K562 (cell line): ENCODE data around the gene ATXN1.

Experiments
- CBX1 ChIP-seq: sonication (generic); IDR thresholded peaks from 2 replicates; pipeline ENCODE4 v1.6.1; 2016; ENCODE audit warnings: antibody characterized with exemption, low read depth, mild to moderate bottlenecking
- CHD2 ChIP-seq: IDR thresholded peaks from 2 replicates; pipeline ENCODE4 v1.6.1; 2011; ENCODE audit warnings: low read depth, low read length
- CTCF ChIP-seq, 3 experiments: IDR thresholded peaks in 2 of 3; conservative IDR thresholded peaks in 1 of 3; 2 replicates each; pipeline ENCODE4 v1.5.1; 2011 to 2012; ENCODE audit warnings: low read length in 3 of 3, mild to moderate bottlenecking in 3 of 3, control low read depth in 2 of 3, improper control_type of control experiment in 1 of 3, inconsistent platforms in 1 of 3, low read depth in 1 of 3, mixed read lengths in 1 of 3, moderate library complexity in 1 of 3; ENCODE audit not compliant: insufficient read depth in 2 of 3
- KDM4B ChIP-seq, 2 experiments: fragments of 450-650 bp in 1 of 2; sonication (generic) in 1 of 2; IDR thresholded peaks; 2 replicates each; pipeline ENCODE4 v1.6.1; 2016 to 2017; ENCODE audit warnings: borderline replicate concordance in 2 of 2, antibody characterized with exemption in 1 of 2, low read depth in 1 of 2, mild to moderate bottlenecking in 1 of 2
- PHF21A ChIP-seq: fragments of 450-650 bp; IDR thresholded peaks from 2 replicates; pipeline ENCODE4 v1.6.1; 2017; ENCODE audit warnings: low read depth, borderline replicate concordance
- POLR2AphosphoS2 ChIP-seq: IDR thresholded peaks from 2 replicates; pipeline ENCODE4 v1.6.1; 2012; ENCODE audit warnings: low read length, improper control_type of control experiment
- RAD51 ChIP-seq: fragments of 450-650 bp; IDR thresholded peaks from 2 replicates; pipeline ENCODE4 v1.7.1; 2016; ENCODE audit warnings: low read depth, mild to moderate bottlenecking, borderline replicate concordance
- SMARCE1 ChIP-seq: fragments of 450-650 bp; IDR thresholded peaks from 2 replicates; pipeline ENCODE4 v1.7.1; 2016; ENCODE audit warnings: mild to moderate bottlenecking
- UBTF ChIP-seq, 2 experiments: IDR thresholded peaks; 2 replicates each; pipeline ENCODE4 v1.6.1; 2012; ENCODE audit warnings: improper control_type of control experiment in 2 of 2, low read depth in 2 of 2, low read length in 2 of 2, borderline replicate concordance in 1 of 2
- ZBTB33 ChIP-seq: sonication (generic); formaldehyde crosslinking; IDR thresholded peaks from 2 replicates; pipeline ENCODE4 v1.8.1; 2023; ENCODE audit warnings: mild to moderate bottlenecking, missing genetic modification reagents
- ZNF175 ChIP-seq: fragments of 200-800 bp; sonication (Bioruptor generic); IDR thresholded peaks from 2 replicates; pipeline ENCODE4 v1.6.1; 2016; ENCODE audit warnings: low read depth, mild to moderate bottlenecking, missing genetic modification characterization, missing compliant biosample characterization
- ZNF212 ChIP-seq: fragments of 450-650 bp; formaldehyde crosslinking; IDR thresholded peaks from 2 replicates; pipeline ENCODE4 v1.4.0; 2020; ENCODE audit warnings: mild to moderate bottlenecking
- ZNF324 ChIP-seq: fragments of 250-450 bp; sonication (Bioruptor Pico); IDR thresholded peaks from 2 replicates; pipeline ENCODE4 v1.4.0; 2020; ENCODE audit warnings: mild to moderate bottlenecking
- TF ChIP-seq, protein P1 (sequence below): fragments of 250-450 bp; sonication (Bioruptor Pico); IDR thresholded peaks from 2 replicates; pipeline ENCODE4 v1.5.0; 2021

GRCh38 chr6:16363749-16364148 lies 397.5 kb downstream of the ATXN1 start:
- TF ChIP-seq CTCF (IDR thresholded peaks at IDR 0.05 in 2 of 3, conservative IDR thresholded peaks at IDR 0.05 in 1 of 3; ENCODE audit: insufficient read depth in 2 of 3, low read depth in 1 of 3, low read length in 3 of 3) (no peak), KDM4B (IDR thresholded peaks at IDR 0.05; ENCODE audit: borderline replicate concordance in 2 of 2, low read depth in 1 of 2) (no peak), UBTF (IDR thresholded peaks at IDR 0.05; ENCODE audit: borderline replicate concordance in 1 of 2, low read depth in 2 of 2, low read length in 2 of 2) (no peak), ZNF212 (no peak), ZBTB33 (CRISPR knock-in tag) (no peak), PHF21A (no peak), POLR2AphosphoS2 (no peak), ZNF324 (CRISPR knock-in tag) (no peak), ZNF175 (CRISPR knock-in tag) (no peak), CBX1 (no peak), RAD51 (no peak), SMARCE1 (no peak), CHD2 (no peak)
- TF ChIP-seq, protein P1, sequence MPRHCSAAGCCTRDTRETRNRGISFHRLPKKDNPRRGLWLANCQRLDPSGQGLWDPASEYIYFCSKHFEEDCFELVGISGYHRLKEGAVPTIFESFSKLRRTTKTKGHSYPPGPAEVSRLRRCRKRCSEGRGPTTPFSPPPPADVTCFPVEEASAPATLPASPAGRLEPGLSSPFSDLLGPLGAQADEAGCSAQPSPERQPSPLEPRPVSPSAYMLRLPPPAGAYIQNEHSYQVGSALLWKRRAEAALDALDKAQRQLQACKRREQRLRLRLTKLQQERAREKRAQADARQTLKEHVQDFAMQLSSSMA (CRISPR knock-in tag) = no peak
